ENCODE measurements around the gene INHBA.

DNA sequence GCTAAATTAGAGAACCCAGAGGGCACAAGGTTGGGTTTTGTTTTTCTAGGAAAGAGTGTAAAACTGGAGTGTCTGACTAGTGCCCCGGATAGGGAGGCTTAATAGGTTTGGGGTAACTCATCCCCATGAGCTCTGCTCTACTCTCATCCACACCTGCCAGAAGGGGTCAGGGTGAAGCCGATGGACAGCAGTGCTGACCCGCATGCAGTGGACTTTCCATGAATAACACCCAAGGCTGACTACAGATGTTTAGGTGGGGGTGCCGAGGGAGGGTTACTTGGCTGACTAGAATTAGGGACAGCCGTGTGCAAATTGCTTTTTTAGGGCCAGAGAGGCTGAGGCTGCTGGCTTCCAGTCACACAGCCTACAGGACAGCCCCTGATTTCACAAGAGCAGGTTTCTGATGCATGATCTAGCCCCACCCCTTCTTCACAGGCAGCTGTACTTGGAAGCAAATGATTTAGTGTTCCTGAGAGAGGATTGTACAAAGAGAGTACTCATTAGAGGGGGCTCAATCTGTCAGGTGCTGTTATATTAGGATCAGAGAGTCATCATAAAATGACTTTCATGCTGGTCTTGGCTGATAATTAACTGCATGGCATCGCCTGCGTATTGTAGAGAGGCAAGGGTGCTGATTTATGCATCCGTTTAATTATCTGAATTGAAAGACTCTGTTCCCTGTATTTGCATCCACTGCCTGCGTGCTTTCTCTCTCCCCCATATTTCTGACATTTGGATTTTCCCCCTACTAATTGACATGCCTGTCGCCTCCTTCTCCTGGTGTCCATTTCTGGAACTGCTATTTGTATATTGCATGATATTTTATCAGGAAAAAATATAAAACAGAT is 9.5 kb downstream of the INHBA start:
- TF ChIP-seq, protein P1, sequence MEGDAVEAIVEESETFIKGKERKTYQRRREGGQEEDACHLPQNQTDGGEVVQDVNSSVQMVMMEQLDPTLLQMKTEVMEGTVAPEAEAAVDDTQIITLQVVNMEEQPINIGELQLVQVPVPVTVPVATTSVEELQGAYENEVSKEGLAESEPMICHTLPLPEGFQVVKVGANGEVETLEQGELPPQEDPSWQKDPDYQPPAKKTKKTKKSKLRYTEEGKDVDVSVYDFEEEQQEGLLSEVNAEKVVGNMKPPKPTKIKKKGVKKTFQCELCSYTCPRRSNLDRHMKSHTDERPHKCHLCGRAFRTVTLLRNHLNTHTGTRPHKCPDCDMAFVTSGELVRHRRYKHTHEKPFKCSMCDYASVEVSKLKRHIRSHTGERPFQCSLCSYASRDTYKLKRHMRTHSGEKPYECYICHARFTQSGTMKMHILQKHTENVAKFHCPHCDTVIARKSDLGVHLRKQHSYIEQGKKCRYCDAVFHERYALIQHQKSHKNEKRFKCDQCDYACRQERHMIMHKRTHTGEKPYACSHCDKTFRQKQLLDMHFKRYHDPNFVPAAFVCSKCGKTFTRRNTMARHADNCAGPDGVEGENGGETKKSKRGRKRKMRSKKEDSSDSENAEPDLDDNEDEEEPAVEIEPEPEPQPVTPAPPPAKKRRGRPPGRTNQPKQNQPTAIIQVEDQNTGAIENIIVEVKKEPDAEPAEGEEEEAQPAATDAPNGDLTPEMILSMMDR (IDR thresholded peaks at IDR 0.05; ENCODE audit: low read depth, low read length, poor library complexity, severe bottlenecking) = no peak
- TF ChIP-seq EZH2phosphoT487 (IDR thresholded peaks at IDR 0.05; ENCODE audit: borderline replicate concordance, low read length) = no peak
